ENCODE results near the gene ARSG. TPM values are rescaled to one million over a fixed set of nuclear protein-coding genes. Genes with fewer than 3 reads are reported as not detected.
A peak's percentile ranks its signal among the peaks of the same experiment; 100 is the strongest.
"Not testable (repeated sequence)": the region's sequence is repeated elsewhere in the genome, so short reads cannot be mapped to it uniquely, and the experiment has no call there.

The ARSG gene
- total RNA-seq, 1 donor = 1.1 TPM

GRCh38 chr17:68391561-68392268 is 100.4 kb downstream of the ARSG start:
- no peak for DNase-seq (ENCODE audit: low read depth in 2 of 3, low spot score in 2 of 3)

GRCh38 chr17:68394608-68395331 is 103.5 kb downstream of the ARSG start:
- DNase-seq (ENCODE audit: low read depth in 2 of 3, low spot score in 2 of 3) = no peak

- no peak for DNase-seq (ENCODE audit: low read depth in 2 of 3, low spot score in 2 of 3)
Observed at GRCh38 chr17:68396226-68397107, 105.2 kb downstream of the ARSG start.

GRCh38 chr17:68397108-68397536 is 105.8 kb downstream of the ARSG start:
- DNase-seq (ENCODE audit: low read depth in 2 of 3, low spot score in 2 of 3) = no peak

- DNase-seq (ENCODE audit: low read depth in 2 of 3, low spot score in 2 of 3) = peak in 2 of 3 donors; percentile 43 to 44
Observed at GRCh38 chr17:68398691-68399637, 107.7 kb downstream of the ARSG start.

- no peak for DNase-seq (ENCODE audit: low read depth in 2 of 3, low spot score in 2 of 3)
Observed at GRCh38 chr17:68399638-68400403, 108.5 kb downstream of the ARSG start.

GRCh38 chr17:68400404-68400735 is 109.1 kb downstream of the ARSG start:
- DNase-seq (ENCODE audit: low read depth in 2 of 3, low spot score in 2 of 3) = no peak

GRCh38 chr17:68401288-68401687 is 110.0 kb downstream of the ARSG start:
- DNase-seq (ENCODE audit: low read depth in 2 of 3, low spot score in 2 of 3) = no peak

GRCh38 chr17:68403122-68403521 is 111.8 kb downstream of the ARSG start:
- DNase-seq (ENCODE audit: low read depth in 2 of 3, low spot score in 2 of 3) = no peak

GRCh38 chr17:68403837-68404236 is 112.5 kb downstream of the ARSG start:
- not testable (repeated sequence) for DNase-seq (ENCODE audit: low read depth in 2 of 3, low spot score in 2 of 3)

- DNase-seq (ENCODE audit: low read depth in 2 of 3, low spot score in 2 of 3) = not testable (repeated sequence)
Observed at GRCh38 chr17:68407656-68408055, 116.4 kb downstream of the ARSG start.

GRCh38 chr17:68413597-68414560 is 122.6 kb downstream of the ARSG start:
- DNase-seq (ENCODE audit: low read depth in 2 of 3, low spot score in 2 of 3) = peak in 2 of 3 donors; percentile 50 to 76

- DNase-seq (ENCODE audit: low read depth in 2 of 3, low spot score in 2 of 3) = not testable (repeated sequence)
Observed at GRCh38 chr17:68414901-68415300, 123.6 kb downstream of the ARSG start.

- no peak for DNase-seq (ENCODE audit: low read depth in 2 of 3, low spot score in 2 of 3)
Observed at GRCh38 chr17:68417317-68417716, 126.0 kb downstream of the ARSG start.

- DNase-seq (ENCODE audit: low read depth in 2 of 3, low spot score in 2 of 3) = no peak
Observed at GRCh38 chr17:68418876-68419275, 127.6 kb downstream of the ARSG start.

- DNase-seq (ENCODE audit: low read depth in 2 of 3, low spot score in 2 of 3) = no peak
Observed at GRCh38 chr17:68420065-68420464, 128.8 kb downstream of the ARSG start.

- no peak for DNase-seq (ENCODE audit: low read depth in 2 of 3, low spot score in 2 of 3)
Observed at GRCh38 chr17:68421486-68421885, 130.2 kb downstream of the ARSG start.

GRCh38 chr17:68422821-68423220 is 131.5 kb downstream of the ARSG start:
- no peak for DNase-seq (ENCODE audit: low read depth in 2 of 3, low spot score in 2 of 3)

All from hematopoietic multipotent progenitor cell (in vitro differentiated cells).